ENCODE results near the gene ACTBL2.
"Not testable (repeated sequence)": the region's sequence is repeated elsewhere in the genome, so short reads cannot be mapped to it uniquely, and the experiment has no call there.

The ACTBL2 gene

DNA sequence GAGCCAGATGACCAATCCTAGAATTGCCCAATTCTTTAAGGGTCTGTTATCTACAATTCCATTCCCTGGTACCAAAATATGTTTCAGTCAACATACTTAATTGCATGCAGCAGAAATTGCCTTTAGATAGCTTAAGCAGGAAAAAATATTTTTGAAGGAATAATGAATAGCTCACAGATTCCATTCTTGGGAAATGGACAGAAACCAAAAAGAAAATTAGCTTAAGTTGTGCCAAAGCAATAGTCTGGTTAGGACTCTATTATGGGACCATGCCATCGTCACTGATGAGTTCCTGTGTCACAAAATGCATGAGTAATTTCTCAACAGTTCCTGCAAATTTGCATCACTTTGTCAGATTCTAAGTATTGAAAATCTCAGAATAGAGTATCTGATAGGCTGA is 12.3 kb downstream of the ACTBL2 start:
- no peak overlapping the region for H3K4me3 Mint-ChIP-seq
- TF ChIP-seq, protein P1, sequence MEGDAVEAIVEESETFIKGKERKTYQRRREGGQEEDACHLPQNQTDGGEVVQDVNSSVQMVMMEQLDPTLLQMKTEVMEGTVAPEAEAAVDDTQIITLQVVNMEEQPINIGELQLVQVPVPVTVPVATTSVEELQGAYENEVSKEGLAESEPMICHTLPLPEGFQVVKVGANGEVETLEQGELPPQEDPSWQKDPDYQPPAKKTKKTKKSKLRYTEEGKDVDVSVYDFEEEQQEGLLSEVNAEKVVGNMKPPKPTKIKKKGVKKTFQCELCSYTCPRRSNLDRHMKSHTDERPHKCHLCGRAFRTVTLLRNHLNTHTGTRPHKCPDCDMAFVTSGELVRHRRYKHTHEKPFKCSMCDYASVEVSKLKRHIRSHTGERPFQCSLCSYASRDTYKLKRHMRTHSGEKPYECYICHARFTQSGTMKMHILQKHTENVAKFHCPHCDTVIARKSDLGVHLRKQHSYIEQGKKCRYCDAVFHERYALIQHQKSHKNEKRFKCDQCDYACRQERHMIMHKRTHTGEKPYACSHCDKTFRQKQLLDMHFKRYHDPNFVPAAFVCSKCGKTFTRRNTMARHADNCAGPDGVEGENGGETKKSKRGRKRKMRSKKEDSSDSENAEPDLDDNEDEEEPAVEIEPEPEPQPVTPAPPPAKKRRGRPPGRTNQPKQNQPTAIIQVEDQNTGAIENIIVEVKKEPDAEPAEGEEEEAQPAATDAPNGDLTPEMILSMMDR (IDR thresholded peaks at IDR 0.05; ENCODE audit: unreplicated experiment in 3 of 3): no peak
- no peaks in the 10 kb centered on the region for H3K27me3 Mint-ChIP-seq (ENCODE audit: low read depth)
- H3K9me3 Mint-ChIP-seq: peaks cover 6% of the 10 kb centered on the region
- no peaks in the 10 kb centered on the region for H3K4me1 Mint-ChIP-seq
- H3K27ac Mint-ChIP-seq: no peak overlapping the region
- H3K36me3 Mint-ChIP-seq (ENCODE audit: low read depth): no peaks in the 10 kb centered on the region

DNA sequence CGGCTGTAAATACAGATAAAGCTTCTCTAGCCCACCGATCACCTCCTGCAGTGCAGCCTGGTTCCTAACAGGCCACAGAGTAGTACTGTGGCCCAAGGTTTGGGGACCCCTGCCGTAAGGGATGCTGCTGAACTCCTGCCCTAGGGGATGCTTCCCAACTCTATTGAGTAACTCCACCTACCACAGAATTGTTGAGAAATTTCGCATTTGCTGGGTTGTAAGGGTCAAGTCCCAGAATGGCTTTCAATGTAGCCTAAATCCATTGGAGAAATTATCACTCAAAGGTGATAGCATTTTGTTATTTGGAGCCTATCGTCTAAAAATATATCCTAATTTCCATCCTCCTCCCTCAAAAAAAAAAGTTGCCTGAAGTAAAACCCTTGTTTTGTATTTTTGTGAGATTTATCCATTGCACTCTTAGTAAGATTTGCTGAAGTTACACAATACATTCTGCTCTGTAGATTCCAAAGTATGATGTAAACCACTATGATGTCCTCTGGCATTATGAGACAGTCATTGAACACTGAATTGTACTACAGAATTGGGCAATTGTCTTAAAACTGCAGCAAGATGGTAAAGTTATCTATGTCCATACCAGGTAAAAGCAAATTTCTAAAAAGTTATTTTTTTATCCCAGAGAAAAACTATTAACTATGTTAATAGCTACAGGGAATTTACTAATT is 14.0 kb downstream of the ACTBL2 start:
- Mint-ChIP-seq H3K4me3 (no peak overlapping the region), H3K27ac (no peak overlapping the region), H3K9me3 (peaks cover 6% of the 10 kb centered on the region), H3K4me1 (no peaks in the 10 kb centered on the region), H3K27me3 (ENCODE audit: low read depth) (no peaks in the 10 kb centered on the region), H3K36me3 (ENCODE audit: low read depth) (no peaks in the 10 kb centered on the region)
- TF ChIP-seq, protein P1 (IDR thresholded peaks at IDR 0.05; ENCODE audit: unreplicated experiment in 3 of 3): no peak

DNA sequence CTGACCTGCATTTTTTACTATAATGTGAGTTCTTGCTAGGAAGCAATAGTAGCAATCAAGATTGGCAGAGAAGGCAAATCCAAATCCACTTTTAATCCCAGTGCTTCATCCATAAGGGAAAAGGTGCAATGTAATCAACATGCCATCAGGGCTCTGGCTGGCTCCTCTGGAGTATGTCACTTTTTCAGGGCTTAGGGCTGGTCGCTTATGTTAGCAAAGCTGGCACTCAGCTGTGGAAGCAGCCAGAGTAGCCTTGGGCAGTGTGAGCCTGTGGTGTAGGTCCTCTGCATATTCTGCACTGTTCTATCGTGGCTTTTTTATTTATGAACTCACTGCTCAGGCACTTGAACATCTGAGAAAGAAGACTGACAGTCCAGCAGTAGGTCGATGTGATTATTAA is 16.1 kb downstream of the ACTBL2 start:
- no peaks in the 10 kb centered on the region for H3K36me3 Mint-ChIP-seq (ENCODE audit: low read depth)
- H3K27me3 Mint-ChIP-seq (ENCODE audit: low read depth): no peaks in the 10 kb centered on the region
- no peaks in the 10 kb centered on the region for H3K4me1 Mint-ChIP-seq
- TF ChIP-seq, protein P1 (IDR thresholded peaks at IDR 0.05; ENCODE audit: unreplicated experiment in 3 of 3): no peak
- peaks cover 6% of the 10 kb centered on the region for H3K9me3 Mint-ChIP-seq
- H3K4me3 Mint-ChIP-seq: no peak overlapping the region
- no peak overlapping the region for H3K27ac Mint-ChIP-seq

DNA sequence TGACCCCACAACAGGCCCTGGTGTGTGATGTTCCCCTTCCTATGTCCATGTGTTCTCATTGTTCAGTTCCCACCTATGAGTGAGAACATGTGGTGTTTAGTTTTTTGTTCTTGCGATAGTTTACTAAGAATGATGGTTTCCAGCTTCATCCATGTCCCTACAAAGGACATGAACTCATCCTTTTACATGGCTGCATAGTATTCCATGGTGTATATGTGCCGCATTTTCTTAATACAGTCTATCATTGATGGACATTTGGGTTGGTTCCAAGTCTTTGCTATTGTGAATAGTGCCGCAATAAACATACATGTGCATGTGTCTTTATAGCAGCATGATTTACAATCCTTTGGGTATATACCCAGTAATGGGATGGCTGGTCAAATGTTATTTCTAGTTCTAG is 22.6 kb downstream of the ACTBL2 start:
- not testable (repeated sequence) for H3K27me3 Mint-ChIP-seq (ENCODE audit: low read depth); H3K36me3 Mint-ChIP-seq (ENCODE audit: low read depth); H3K4me3 Mint-ChIP-seq; H3K27ac Mint-ChIP-seq; H3K9me3 Mint-ChIP-seq
- H3K4me1 Mint-ChIP-seq: peaks cover 26% of the 10 kb centered on the region

DNA sequence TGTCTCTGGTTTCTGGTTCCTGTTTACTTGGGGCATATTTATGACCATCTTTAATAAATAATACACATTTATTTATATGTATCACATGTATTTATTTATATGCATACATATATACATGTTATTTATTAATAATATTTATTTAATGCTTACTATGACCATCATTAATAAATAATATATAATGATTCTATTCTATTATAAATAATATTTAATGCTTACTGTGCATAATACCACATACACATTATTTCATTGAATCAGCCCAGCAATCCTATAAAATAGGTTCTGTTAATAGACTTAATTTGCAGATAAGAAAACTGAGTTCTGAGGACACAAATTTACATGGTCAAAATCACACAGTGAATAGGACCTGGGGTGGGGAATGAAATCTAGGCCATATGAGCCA is 24.2 kb downstream of the ACTBL2 start:
- Mint-ChIP-seq H3K9me3 (no peaks in the 10 kb centered on the region), H3K27ac (peak overlapping the region in 1 of 3 experiments; percentile 91), H3K36me3 (ENCODE audit: low read depth) (no peaks in the 10 kb centered on the region), H3K4me1 (peaks cover 37% of the 10 kb centered on the region), H3K4me3 (no peak overlapping the region), H3K27me3 (ENCODE audit: low read depth) (no peaks in the 10 kb centered on the region)
- TF ChIP-seq, protein P1 (IDR thresholded peaks at IDR 0.05; ENCODE audit: unreplicated experiment in 3 of 3): no peak

DNA sequence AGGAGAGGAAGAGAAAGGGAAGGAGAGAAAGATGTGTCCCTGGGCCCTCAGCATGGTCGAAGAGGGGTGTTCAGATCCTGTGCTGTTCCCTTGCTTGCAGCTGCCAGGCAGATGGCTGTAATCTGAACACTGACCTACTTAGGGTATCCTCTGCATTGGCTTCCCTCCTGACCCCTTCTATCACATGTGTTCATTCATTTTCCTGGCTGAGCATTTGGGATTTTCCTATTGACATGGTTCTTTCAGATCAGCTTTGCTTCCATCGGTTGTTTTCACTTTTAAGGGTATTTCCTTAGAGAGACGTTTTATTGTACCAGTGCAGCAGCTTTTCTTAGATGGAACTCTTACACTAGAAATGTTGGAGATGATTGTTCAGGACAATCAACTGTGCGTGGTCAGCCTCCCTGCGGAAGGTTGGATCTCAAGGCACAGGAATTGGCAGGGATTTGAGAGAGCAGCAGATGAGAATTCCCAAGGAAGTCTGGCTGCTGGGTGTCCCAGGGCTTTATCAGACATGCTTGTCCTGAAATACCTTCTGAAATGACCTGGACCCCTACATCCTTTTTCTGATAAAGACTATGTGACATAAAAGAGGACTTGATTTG is 26.0 kb downstream of the ACTBL2 start:
- TF ChIP-seq, protein P1 (IDR thresholded peaks at IDR 0.05; ENCODE audit: unreplicated experiment in 3 of 3): no peak

More for the DNA sequence above, 26.0 kb downstream of the ACTBL2 start:
- H3K4me1 Mint-ChIP-seq: peaks cover 50% of the 10 kb centered on the region
- no peaks in the 10 kb centered on the region for H3K9me3 Mint-ChIP-seq
- no peaks in the 10 kb centered on the region for H3K27me3 Mint-ChIP-seq (ENCODE audit: low read depth)
- no peaks in the 10 kb centered on the region for H3K36me3 Mint-ChIP-seq (ENCODE audit: low read depth)
- H3K4me3 Mint-ChIP-seq: no peak overlapping the region
- H3K27ac Mint-ChIP-seq: peak overlapping the region; percentile 42 to 91 (median 51)
